ENCODE data around the gene SOX5. TPM values are rescaled to one million over a fixed set of nuclear protein-coding genes. Genes with fewer than 3 reads are reported as not detected.

SOX5 gene
- total and polyA plus RNA-seq, 2 of the 8 experiments (the other 6 are each of a cell fraction or from before 2014, with no cell fraction given): 2.2 to 2.6 TPM

GRCh38 chr12:23694307-23694706, 255.2 kb downstream of the SOX5 start (continued):
- no peak for TF ChIP-seq ZNF274 (IDR thresholded peaks at IDR 0.05; ENCODE audit: borderline replicate concordance, extremely low read depth, low read length)
- no peak for TF ChIP-seq GABPA (IDR thresholded peaks at IDR 0.05; ENCODE audit: borderline replicate concordance, insufficient read depth, low read length)
- no peak for TF ChIP-seq YY1 (IDR thresholded peaks at IDR 0.05; ENCODE audit: low read depth, low read length)
- TF ChIP-seq CBX5 (IDR thresholded peaks at IDR 0.05; ENCODE audit: low read depth, low read length): no peak
